Prostate gland (tissue), 2 donors: Measurements from ENCODE around the gene MRPS18A.

Experiments used
- POLR2A ChIP-seq: fragments of 450-650 bp; IDR thresholded peaks from one replicate; pipeline ENCODE4 v1.6.1; 2016; ENCODE audit warnings: antibody characterized with exemption, mild to moderate bottlenecking
- TF ChIP-seq, protein P1 (sequence below), 4 experiments: fragments of 200-600 bp in 2 of 4; fragments of 450-650 bp in 2 of 4; sonication (generic) in 2 of 4; IDR thresholded peaks; 1 replicate in 3 of 4; 2 replicates in 1 of 4; pipeline ENCODE4 v1.5.1; 2016 to 2019; ENCODE audit warnings: antibody characterized with exemption in 4 of 4, mild to moderate bottlenecking in 2 of 4, moderate library complexity in 2 of 4

DNA sequence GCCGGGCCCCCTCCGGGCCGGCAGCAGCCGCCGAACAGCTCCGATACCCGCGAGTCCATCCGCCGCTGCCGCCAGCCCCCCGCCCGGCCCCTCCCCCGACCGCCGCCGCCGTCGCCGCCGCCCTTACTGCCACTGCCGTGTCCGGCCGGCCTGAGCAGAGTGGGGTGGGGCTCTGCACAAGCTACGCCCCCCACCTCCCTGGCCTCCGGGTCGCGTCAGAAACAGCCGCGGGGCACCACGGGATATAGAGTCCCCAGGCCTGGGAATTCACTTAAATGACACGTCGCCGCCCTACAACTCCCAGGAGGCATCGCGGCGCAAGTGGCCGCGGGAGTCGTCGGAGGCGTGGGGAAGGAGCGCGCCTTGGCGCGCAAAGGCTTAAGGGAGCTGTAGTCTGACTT, 58.5 kb downstream of the MRPS18A start, which contains the start of gene GTPBP2:
- TF ChIP-seq POLR2A: peak; percentile 71
- TF ChIP-seq, protein P1, sequence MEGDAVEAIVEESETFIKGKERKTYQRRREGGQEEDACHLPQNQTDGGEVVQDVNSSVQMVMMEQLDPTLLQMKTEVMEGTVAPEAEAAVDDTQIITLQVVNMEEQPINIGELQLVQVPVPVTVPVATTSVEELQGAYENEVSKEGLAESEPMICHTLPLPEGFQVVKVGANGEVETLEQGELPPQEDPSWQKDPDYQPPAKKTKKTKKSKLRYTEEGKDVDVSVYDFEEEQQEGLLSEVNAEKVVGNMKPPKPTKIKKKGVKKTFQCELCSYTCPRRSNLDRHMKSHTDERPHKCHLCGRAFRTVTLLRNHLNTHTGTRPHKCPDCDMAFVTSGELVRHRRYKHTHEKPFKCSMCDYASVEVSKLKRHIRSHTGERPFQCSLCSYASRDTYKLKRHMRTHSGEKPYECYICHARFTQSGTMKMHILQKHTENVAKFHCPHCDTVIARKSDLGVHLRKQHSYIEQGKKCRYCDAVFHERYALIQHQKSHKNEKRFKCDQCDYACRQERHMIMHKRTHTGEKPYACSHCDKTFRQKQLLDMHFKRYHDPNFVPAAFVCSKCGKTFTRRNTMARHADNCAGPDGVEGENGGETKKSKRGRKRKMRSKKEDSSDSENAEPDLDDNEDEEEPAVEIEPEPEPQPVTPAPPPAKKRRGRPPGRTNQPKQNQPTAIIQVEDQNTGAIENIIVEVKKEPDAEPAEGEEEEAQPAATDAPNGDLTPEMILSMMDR (IDR thresholded peaks at IDR 0.05): no peak
